Measurements from ENCODE around the gene YIPF3. TPM values are rescaled to one million over a fixed set of nuclear protein-coding genes. Genes with fewer than 3 reads are reported as not detected.

YIPF3 gene
- total and polyA plus RNA-seq, 10 of the 15 experiments (the other 5 are each of a cell fraction or from before 2014, with no cell fraction given) = 20.5 to 88.8 (median 44.7) TPM

GRCh38 chr6:43495409-43495941 is 21.3 kb downstream of the YIPF3 start:
- no peak for DNase-seq (ENCODE audit: low read depth, low spot score)
- WGBS (ENCODE audit: insufficient coverage, insufficient replicate concordance, low lambda C conversion rate, missing lambda C conversion rate) = 54% methylated on average over 4 of the region's 4 CpGs
- POLR2A ChIA-PET = interaction anchor here (0.5 to 0.6 kb wide), 2 partner anchors 37 to 53 kb away, joined by 3 read pairs; no protein-coding TSS in a partner anchor
- H3K9me3 ChIP-seq (replicated peaks; ENCODE audit: control insufficient read depth, insufficient read depth, low read length) = no peaks in the 10 kb centered on the region
- no peaks in the 10 kb centered on the region; the same call in 1 of the 2 replicates for H4K20me1 ChIP-seq (ENCODE audit: control insufficient read depth, insufficient read depth)
- no peak overlapping the region for H3K9ac ChIP-seq (ENCODE audit: control insufficient read depth, insufficient read depth, low read length)
- peaks cover 7 to 8% of the 10 kb centered on the region in 2 experiments; a peak in 3 of 4 replicates for H3K36me3 ChIP-seq (ENCODE audit: control insufficient read depth in 2 of 2, insufficient read depth in 2 of 2, low read length in 1 of 2)
- H3K79me2 ChIP-seq (ENCODE audit: control insufficient read depth, insufficient read depth, low read length) = no peaks in the 10 kb centered on the region
- CTCF ChIA-PET = interaction anchor here (1.0 to 7.6 kb wide), 4 partner anchors 12 to 109 kb away, joined by 3 to 70 read pairs (median 4); partner anchors contain the start of gene LRRC73
- H2AFZ ChIP-seq (ENCODE audit: control insufficient read depth, low read depth, low read length) = no peak overlapping the region
- H3K4me1 ChIP-seq (ENCODE audit: control insufficient read depth, insufficient read depth, low read length) = no peaks in the 10 kb centered on the region
- SMC1A ChIA-PET (ENCODE audit: uncharacterized antibody, unreplicated experiment) = interaction anchor here (1.0 to 1.3 kb wide), 2 partner anchors 10 to 37 kb away, joined by 4 to 5 read pairs; no protein-coding TSS in a partner anchor
- H3K27me3 ChIP-seq (replicated peaks in 1 of 2; ENCODE audit: control insufficient read depth in 2 of 2, insufficient read depth in 2 of 2, low read length in 1 of 2) = no peaks in the 10 kb centered on the region
- RAD21 ChIA-PET (ENCODE audit: unreplicated experiment) = interaction anchor here (1.1 to 1.7 kb wide), 2 partner anchors 10 to 12 kb away, joined by 4 to 8 read pairs; no protein-coding TSS in a partner anchor
- ATAC-seq = no peak
- no peak overlapping the region for H3K4me3 ChIP-seq
- no peak overlapping the region for H3K27ac ChIP-seq (ENCODE audit: control insufficient read depth, insufficient read depth)
- FAIRE-seq = no peak
- intact Hi-C loops (cut with micrococcal nuclease; ENCODE audit: unreplicated experiment) (no loop called here), in situ Hi-C loops (cut with MboI) (no loop called here)
- TF ChIP-seq, protein P1, sequence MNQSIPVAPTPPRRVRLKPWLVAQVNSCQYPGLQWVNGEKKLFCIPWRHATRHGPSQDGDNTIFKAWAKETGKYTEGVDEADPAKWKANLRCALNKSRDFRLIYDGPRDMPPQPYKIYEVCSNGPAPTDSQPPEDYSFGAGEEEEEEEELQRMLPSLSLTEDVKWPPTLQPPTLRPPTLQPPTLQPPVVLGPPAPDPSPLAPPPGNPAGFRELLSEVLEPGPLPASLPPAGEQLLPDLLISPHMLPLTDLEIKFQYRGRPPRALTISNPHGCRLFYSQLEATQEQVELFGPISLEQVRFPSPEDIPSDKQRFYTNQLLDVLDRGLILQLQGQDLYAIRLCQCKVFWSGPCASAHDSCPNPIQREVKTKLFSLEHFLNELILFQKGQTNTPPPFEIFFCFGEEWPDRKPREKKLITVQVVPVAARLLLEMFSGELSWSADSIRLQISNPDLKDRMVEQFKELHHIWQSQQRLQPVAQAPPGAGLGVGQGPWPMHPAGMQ (IDR thresholded peaks at IDR 0.05; ENCODE audit: borderline replicate concordance) = no peak
- TF ChIP-seq, protein P2, sequence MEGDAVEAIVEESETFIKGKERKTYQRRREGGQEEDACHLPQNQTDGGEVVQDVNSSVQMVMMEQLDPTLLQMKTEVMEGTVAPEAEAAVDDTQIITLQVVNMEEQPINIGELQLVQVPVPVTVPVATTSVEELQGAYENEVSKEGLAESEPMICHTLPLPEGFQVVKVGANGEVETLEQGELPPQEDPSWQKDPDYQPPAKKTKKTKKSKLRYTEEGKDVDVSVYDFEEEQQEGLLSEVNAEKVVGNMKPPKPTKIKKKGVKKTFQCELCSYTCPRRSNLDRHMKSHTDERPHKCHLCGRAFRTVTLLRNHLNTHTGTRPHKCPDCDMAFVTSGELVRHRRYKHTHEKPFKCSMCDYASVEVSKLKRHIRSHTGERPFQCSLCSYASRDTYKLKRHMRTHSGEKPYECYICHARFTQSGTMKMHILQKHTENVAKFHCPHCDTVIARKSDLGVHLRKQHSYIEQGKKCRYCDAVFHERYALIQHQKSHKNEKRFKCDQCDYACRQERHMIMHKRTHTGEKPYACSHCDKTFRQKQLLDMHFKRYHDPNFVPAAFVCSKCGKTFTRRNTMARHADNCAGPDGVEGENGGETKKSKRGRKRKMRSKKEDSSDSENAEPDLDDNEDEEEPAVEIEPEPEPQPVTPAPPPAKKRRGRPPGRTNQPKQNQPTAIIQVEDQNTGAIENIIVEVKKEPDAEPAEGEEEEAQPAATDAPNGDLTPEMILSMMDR (IDR thresholded peaks at IDR 0.05 in 2 of 3, conservative IDR thresholded peaks at IDR 0.05 in 1 of 3; ENCODE audit: control insufficient read depth in 2 of 3, extremely low read depth in 1 of 3, insufficient read depth in 1 of 3, low read depth in 3 of 3, low read length in 3 of 3) = peak in 2 of 3 experiments; percentile 14 to 22; a peak in 2 of 6 replicates
- H3K4me2 ChIP-seq (ENCODE audit: control insufficient read depth, insufficient read depth) = no peak overlapping the region
- BruUV-seq (replicated peaks) = no TSS peak

All from GM12878 (cell line).